Measurements from ENCODE around the gene CTIF. TPM values are rescaled to one million over a fixed set of nuclear protein-coding genes. Genes with fewer than 3 reads are reported as not detected.

The CTIF gene
- total and polyA plus RNA-seq, 5 donors: 41.0 to 78.2 (median 48.5) TPM

DNA sequence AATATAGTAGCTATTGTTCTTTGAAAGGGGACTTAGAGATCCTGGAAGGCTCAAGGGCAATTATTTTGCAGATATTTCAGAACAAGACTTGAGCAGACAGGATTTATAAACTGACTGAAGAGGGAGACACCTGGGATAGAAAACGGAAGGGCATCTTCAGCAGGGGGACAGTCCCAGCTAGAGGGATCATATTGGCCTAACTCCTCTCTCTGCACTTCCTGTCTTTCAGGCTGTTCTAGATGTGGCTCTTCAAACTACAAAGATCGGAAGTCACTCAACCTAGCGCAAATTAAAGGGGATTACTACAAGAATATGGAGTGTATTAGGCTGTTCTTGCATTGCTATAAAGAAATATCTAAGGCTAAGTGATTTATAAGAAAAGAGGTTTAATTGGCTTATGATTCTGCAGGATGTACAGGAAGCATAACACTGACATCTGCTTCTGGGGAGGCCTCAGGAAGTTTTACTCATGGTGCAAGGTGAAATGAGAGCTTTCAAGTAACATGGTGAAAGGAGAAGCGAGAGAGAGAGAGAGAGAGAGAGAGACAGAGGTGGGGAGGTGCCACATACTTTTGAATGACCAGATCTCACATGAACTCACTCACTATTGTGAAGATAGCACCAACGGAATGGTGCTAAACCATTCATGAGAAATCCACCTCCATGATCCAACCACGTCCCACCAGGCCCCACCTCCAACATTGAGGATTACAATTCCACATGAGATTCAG, 5.3 kb upstream of the CTIF start:
- H3K27ac ChIP-seq (ENCODE audit: low read length): no peak overlapping the region
- DNase-seq (no peak), ATAC-seq (no peak)
- intact Hi-C loops (cut with DNase I): loop anchor here in 1 of 4 donors (10.0 kb wide), 1 partner anchor 59 kb away; no protein-coding TSS in a partner anchor
- no peaks in the 10 kb centered on the region for H3K4me1 ChIP-seq (ENCODE audit: control insufficient read depth, insufficient read depth, low read length)
- H3K9me3 ChIP-seq (ENCODE audit: control insufficient read depth, low read length): no peaks in the 10 kb centered on the region
- no peak overlapping the region for H3K4me3 ChIP-seq (ENCODE audit: low read length)
- H3K27me3 ChIP-seq (ENCODE audit: control insufficient read depth, insufficient read depth): no peaks in the 10 kb centered on the region
- 82% methylated on average over 6 of the region's 6 CpGs for WGBS

GRCh38 chr18:48534364-48534763, 4.5 kb upstream of the CTIF start:
- H3K27ac ChIP-seq (ENCODE audit: low read length): no peak overlapping the region
- intact Hi-C loops (cut with DNase I): loop anchor here in 1 of 4 donors (10.0 kb wide), 1 partner anchor 60 kb away; no protein-coding TSS in a partner anchor
- WGBS: 88% methylated on average over 3 of the region's 3 CpGs

DNA sequence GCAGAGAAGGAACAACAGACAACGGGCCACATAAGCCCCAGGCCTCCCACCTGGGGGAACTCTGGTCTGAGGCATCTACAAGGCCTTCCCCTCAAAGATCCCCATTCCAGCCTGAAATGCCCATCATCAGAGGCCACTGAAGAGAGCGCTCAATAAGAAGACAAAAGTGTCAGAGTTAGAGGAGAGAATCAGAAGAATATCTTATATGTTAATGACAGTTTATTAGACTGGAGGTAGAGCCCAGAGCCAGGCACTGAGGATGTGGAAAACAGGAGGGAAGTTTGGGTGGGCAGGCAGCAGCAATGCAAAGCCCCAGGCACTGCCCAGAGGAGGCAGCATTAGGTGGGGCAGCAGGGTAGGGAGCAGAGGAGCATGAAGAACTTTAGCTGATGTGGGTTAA, 2.9 kb upstream of the CTIF start:
- Histone ChIP-seq H3K9me3 (ENCODE audit: control insufficient read depth, low read length) (no peaks in the 10 kb centered on the region), H3K4me3 (ENCODE audit: low read length) (no peak overlapping the region), H3K4me1 (ENCODE audit: control insufficient read depth, insufficient read depth, low read length) (no peaks in the 10 kb centered on the region), H3K27ac (ENCODE audit: low read length) (no peak overlapping the region), H3K27me3 (ENCODE audit: control insufficient read depth, insufficient read depth) (no peaks in the 10 kb centered on the region)
- intact Hi-C loops (cut with DNase I): loop anchor here in 2 of 4 donors (2.0 to 10.0 kb wide), 2 partner anchors 57 to 61 kb away; no protein-coding TSS in a partner anchor
- 85% methylated on average over 2 of the region's 2 CpGs for WGBS
- no peak for DNase-seq
- ATAC-seq: no peak

More at GRCh38 chr18:48534364-48534763, 4.5 kb upstream of the CTIF start:
- Histone ChIP-seq H3K4me1 (ENCODE audit: control insufficient read depth, insufficient read depth, low read length) (no peaks in the 10 kb centered on the region), H3K4me3 (ENCODE audit: low read length) (no peak overlapping the region), H3K27me3 (ENCODE audit: control insufficient read depth, insufficient read depth) (no peaks in the 10 kb centered on the region), H3K9me3 (ENCODE audit: control insufficient read depth, low read length) (no peaks in the 10 kb centered on the region)
- DNase-seq: no peak
- ATAC-seq: no peak

GRCh38 chr18:48536516-48536915, 2.3 kb upstream of the CTIF start:
- Histone ChIP-seq H3K4me1 (ENCODE audit: control insufficient read depth, insufficient read depth, low read length) (no peaks in the 10 kb centered on the region), H3K27ac (ENCODE audit: low read length) (no peak overlapping the region), H3K9me3 (ENCODE audit: control insufficient read depth, low read length) (no peaks in the 10 kb centered on the region), H3K4me3 (ENCODE audit: low read length) (no peak overlapping the region), H3K27me3 (ENCODE audit: control insufficient read depth, insufficient read depth) (no peaks in the 10 kb centered on the region)
- DNase-seq (no peak), ATAC-seq (no peak)
- 88% methylated on average over 6 of the region's 6 CpGs for WGBS
- intact Hi-C loops (cut with DNase I): loop anchor here in 2 of 4 donors (2.0 to 10.0 kb wide), 2 partner anchors 58 to 62 kb away; no protein-coding TSS in a partner anchor

DNA sequence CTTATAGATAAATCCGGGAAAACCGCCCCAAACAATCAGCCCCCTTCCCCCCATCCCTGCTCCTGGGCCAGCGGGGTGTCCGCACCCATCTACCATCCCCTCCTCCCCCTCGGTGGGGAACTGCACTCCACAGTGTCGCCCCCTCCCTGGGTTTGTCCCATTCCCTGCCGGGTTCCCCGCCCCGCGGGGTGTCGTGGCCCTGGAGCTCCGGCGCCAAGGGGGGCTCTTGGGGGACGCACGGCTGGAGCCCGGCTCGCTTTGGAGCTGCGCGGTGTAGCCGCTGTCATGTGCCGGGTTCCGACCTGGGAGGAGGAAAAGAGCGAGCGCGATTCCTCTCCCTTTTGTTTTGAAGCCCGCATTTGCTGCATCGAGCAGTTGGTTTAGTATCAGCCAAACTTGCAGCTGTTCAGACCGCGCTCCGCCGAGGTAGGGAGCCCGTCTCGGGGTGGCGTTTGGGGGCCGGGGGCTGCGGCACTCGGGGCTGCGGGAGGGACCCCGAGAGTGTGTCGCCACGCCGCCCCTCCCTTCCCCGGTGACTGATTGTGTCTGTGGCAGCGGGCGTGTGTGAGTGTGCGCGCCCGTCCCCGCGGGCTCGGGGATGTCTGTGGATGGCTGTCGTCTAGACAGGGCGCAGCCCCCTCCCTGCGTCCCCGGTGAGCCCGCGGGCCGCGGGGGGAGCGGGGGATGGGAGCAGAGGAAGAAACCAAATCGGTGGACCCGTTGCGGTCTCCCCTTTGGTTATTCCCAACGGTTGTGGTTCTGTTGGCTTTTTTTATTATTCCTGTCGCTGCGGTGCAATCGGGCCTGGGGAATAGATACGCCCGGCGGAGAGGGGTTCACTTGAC, 797 bp downstream of the CTIF start:
- peak overlapping the region; percentile 87 for H3K27ac ChIP-seq (ENCODE audit: low read length)
- 1% methylated on average over 70 of the region's 70 CpGs for WGBS
- ATAC-seq (peak; percentile 30 to 51), DNase-seq (peak; percentile 43 to 75 (median 67))
- intact Hi-C loops (cut with DNase I): loop anchor here in 1 of 4 donors (5.0 to 10.0 kb wide), 2 partner anchors 63 to 65 kb away; no protein-coding TSS in a partner anchor
- H3K4me1 ChIP-seq (ENCODE audit: control insufficient read depth, insufficient read depth, low read length): peaks cover 3% of the 10 kb centered on the region
- H3K4me3 ChIP-seq (ENCODE audit: low read length): peak overlapping the region; percentile 80
- no peaks in the 10 kb centered on the region for H3K9me3 ChIP-seq (ENCODE audit: control insufficient read depth, low read length)
- H3K27me3 ChIP-seq (ENCODE audit: control insufficient read depth, insufficient read depth): no peaks in the 10 kb centered on the region

GRCh38 chr18:48540251-48541025, 1.6 kb downstream of the CTIF start:
- ATAC-seq (peak; percentile 64 to 72), DNase-seq (peak; percentile 71 to 89 (median 82))
- H3K9me3 ChIP-seq (ENCODE audit: control insufficient read depth, low read length): no peaks in the 10 kb centered on the region
- H3K4me3 ChIP-seq (ENCODE audit: low read length): peak overlapping the region; percentile 80
- intact Hi-C loops (cut with DNase I): loop anchor here in 1 of 4 donors (5.0 kb wide), 1 partner anchor 62 kb away; no protein-coding TSS in a partner anchor
- H3K4me1 ChIP-seq (ENCODE audit: control insufficient read depth, insufficient read depth, low read length): peaks cover 10% of the 10 kb centered on the region
- under 1% methylated on average over 86 of the region's 86 CpGs for WGBS
- H3K27ac ChIP-seq (ENCODE audit: low read length): peak overlapping the region; percentile 87
- no peaks in the 10 kb centered on the region for H3K27me3 ChIP-seq (ENCODE audit: control insufficient read depth, insufficient read depth)

GRCh38 chr18:48541026-48541746, 2.4 kb downstream of the CTIF start:
- peaks cover 16% of the 10 kb centered on the region for H3K4me1 ChIP-seq (ENCODE audit: control insufficient read depth, insufficient read depth, low read length)
- WGBS: 1% methylated on average over 62 of the region's 62 CpGs
- peak; percentile 85 to 94 (median 93) for DNase-seq

DNA sequence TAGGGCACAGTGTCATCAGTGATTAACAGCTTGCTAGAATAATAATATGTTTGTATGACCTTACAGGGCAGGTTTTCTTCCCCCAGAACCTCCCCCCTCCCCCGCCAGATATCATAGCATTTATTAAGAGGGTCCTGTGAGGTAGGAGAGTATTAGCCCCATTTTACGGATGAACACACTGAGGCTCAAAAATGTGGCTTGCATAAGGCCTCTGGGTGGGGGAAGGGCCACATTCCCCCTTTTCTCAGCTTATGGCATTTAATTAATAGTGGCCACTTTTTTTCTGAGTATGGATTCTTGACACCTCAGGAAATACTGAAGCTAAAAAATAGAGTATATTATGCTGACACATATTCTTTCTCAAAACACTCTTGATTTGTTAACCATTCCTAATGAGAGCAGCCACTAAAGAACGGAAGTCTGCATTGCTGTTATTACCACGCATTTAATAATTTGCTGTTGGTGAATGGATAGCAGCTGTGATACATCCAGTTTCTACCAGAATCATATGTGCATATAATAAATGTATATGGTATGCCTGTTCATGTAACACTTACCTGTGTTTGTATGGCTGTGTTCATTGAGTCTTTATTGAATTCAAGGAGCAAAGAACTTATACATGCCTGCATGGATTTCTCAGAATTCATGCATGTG, 3.0 kb downstream of the CTIF start:
- ATAC-seq (no peak), DNase-seq (no peak)
- Histone ChIP-seq H3K9me3 (ENCODE audit: control insufficient read depth, low read length) (no peaks in the 10 kb centered on the region), H3K4me1 (ENCODE audit: control insufficient read depth, insufficient read depth, low read length) (peaks cover 21% of the 10 kb centered on the region), H3K27ac (ENCODE audit: low read length) (peak overlapping the region; percentile 84), H3K4me3 (ENCODE audit: low read length) (no peak overlapping the region), H3K27me3 (ENCODE audit: control insufficient read depth, insufficient read depth) (no peaks in the 10 kb centered on the region)
- WGBS: 95% methylated on average over 4 of the region's 4 CpGs
- intact Hi-C loops (cut with DNase I): loop anchor here in 1 of 4 donors (5.0 kb wide), 1 partner anchor 60 kb away; no protein-coding TSS in a partner anchor

More at GRCh38 chr18:48541026-48541746, 2.4 kb downstream of the CTIF start:
- intact Hi-C loops (cut with DNase I): loop anchor here in 1 of 4 donors (5.0 kb wide), 1 partner anchor 61 kb away; no protein-coding TSS in a partner anchor
- ATAC-seq: peak; percentile 81 to 82
- Histone ChIP-seq H3K27me3 (ENCODE audit: control insufficient read depth, insufficient read depth) (no peaks in the 10 kb centered on the region), H3K4me3 (ENCODE audit: low read length) (peak overlapping the region; percentile 80), H3K9me3 (ENCODE audit: control insufficient read depth, low read length) (no peaks in the 10 kb centered on the region), H3K27ac (ENCODE audit: low read length) (peak overlapping the region; percentile 84)

DNA sequence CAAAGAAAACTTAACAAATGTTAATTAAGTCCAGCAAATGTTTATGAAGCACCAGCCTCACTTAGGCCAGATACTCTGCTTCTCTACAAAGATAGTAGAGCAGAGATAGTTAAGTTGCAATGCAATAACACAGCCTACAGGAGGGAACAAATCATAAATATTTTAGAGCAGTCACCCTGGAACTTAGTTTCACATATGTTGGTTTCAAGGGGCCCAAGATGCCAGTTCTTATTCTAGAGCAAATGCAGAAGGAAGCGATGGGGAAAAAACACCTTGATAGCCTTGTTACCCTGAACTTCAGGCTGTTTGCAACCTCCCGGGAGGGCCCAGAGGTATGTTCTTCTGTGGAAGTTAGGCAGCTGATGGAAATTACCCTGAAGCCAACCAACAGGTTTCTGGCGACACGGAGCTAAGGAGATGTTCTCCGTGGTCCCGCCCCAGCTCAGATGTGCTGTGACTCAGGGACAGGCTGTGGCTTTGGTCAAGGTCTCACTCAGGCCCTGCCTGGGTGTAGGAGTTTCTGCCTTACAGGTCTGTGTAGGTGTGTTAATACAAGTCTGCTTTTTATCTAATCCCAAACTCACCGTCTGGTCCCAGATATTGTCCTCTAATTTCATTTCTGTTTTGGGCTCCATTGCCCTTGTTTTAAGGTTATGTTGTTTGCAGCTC, 3.8 kb downstream of the CTIF start:
- WGBS: 92% methylated on average over 7 of the region's 7 CpGs
- Histone ChIP-seq H3K9me3 (ENCODE audit: control insufficient read depth, low read length) (no peaks in the 10 kb centered on the region), H3K4me3 (ENCODE audit: low read length) (no peak overlapping the region), H3K27ac (ENCODE audit: low read length) (no peak overlapping the region), H3K27me3 (ENCODE audit: control insufficient read depth, insufficient read depth) (no peaks in the 10 kb centered on the region), H3K4me1 (ENCODE audit: control insufficient read depth, insufficient read depth, low read length) (peaks cover 25% of the 10 kb centered on the region)
- no peak for DNase-seq
- intact Hi-C loops (cut with DNase I): loop anchor here in 1 of 4 donors (5.0 kb wide), 1 partner anchor 60 kb away; no protein-coding TSS in a partner anchor
- no peak for ATAC-seq
